GM21423 (cell line): ENCODE data around the gene GTF2F2.

Experiments
- ATAC-seq: cut with Tn5 transposase; IDR thresholded peaks from one replicate; pipeline ENCODE4 v1.9.1; 2021; ENCODE audit warnings: mild to moderate bottlenecking, moderate library complexity; ENCODE audit not compliant: unreplicated experiment

GTF2F2 gene

DNA sequence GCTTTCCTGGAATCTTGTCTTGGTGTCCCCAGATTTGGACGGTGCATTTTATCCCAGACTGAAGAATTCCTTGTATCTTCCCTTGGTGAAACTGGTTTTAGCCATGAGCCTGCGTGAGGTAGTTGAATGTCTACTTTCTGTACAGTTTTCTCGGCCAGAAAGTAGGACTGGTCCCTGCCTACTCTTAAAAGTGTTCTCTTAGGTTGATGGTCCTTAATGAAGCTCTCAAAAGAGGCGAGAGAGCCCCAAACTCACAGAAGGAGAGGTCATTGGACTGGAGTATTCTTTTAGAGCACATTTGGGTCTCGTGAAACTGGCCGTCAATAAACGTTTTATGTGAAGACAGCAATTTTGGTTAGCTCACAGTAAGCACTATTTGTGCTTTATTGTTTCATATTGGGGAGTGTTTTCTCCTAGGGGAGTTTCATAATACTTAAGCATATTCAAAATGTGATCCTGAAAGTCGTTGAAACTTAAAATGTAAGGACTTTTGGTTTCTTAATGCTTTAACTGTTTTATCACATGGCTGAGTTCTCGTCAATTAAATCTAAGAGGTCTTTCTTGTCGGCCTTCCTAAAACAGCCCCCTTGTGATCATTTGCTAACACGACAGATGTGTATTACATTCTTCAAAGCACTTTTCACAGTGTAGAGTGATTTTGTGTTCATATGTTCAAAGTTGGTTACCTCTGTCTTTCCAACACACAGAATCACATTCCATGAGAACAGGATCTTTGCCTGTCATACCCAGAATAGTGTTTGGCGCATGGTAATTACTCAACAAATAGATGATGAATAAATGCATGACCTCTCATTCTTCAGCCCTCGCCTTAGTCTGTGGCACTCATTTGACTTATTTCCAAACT, 889 bp downstream of the GTF2F2 start:
- no peak for ATAC-seq

DNA sequence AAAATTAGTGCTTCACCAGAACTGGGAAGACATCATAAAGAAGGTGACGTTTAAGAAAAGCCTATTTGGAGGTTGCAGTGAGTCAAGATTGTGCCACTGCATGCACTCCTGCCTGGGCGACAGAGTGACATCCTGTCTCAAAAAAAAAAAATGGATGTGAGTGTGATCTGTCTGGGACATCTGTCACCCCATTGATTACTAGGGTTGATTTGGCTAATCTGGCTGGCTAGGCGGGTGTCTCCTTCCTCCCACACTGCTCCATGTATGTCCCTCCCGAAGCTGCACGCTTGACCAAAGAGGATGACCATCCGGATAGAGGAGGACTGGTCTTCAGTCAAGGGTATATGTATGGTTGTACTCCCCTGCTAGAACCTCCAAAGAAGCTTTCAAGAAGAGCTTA, 2.6 kb downstream of the GTF2F2 start:
- ATAC-seq: no peak

DNA sequence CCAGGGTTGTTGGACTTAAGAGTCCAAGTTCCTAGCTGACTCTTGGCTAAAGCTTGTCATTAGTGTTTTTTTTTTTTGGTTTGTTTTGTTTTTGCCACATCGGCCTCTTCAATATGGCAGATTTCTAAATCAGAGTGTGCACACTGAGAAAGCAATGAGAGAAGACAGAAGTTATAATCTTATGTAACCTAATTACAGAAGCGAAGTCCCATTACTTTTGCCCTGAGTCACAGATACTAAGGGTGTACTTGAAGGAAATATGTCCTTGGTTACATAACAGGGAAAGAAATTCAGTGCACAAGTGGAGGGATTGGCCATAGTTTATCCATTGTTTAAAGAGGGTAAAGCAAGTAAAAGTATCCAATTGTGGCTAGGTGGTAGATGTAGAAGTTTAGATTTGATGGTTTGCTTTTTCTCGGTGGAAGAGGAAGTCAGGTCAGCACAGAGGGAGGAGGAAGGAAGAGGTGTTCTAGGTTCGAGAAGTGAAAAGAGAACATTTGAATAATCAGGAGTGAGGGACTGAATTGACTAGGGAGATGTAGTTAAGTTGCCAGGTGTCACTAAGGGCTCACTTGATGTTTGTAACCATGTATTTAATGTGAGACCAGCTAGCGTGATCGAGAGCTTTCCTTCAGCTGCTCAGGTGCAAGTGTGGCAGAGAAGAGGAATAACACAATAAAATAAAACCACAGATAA, 12.2 kb downstream of the GTF2F2 start:
- peak; percentile 88 for ATAC-seq

DNA sequence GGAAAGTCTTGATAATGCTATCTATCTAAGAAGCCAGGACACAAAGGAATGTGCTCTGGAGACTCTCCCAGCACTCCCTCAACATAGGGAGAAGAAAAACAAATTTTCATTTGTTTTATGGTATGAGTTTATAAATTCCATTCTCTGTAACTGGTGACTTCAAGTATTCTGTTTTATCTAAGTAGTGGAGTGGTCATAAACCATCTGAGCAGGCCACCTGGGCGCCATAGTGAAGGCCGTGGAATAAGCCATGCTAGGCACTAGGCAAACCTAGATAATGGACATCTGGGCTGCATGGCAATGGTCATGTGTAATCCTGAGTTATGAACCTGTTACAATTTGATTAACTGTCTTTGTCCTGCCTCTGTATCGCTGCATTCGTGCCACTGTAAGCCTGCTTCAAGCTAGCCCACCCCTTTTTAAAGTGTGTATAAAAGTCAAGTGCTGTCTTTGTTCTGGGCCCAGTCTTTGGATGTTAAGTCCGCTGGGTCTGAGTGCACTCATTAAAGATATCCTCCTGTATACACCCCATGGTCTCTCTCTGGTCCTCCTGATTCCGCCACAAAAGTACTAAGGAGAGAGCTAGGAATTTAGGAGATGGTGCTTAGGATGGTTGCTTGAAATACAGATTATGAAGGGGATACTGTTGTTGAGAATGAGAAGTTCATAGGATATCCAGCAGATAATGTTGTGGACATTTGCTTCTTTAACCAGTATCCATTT, 13.2 kb downstream of the GTF2F2 start:
- ATAC-seq: no peak

- ATAC-seq: no peak
These were observed 16.6 kb downstream of the GTF2F2 start for GRCh38 chr13:45136741-45137504.

DNA sequence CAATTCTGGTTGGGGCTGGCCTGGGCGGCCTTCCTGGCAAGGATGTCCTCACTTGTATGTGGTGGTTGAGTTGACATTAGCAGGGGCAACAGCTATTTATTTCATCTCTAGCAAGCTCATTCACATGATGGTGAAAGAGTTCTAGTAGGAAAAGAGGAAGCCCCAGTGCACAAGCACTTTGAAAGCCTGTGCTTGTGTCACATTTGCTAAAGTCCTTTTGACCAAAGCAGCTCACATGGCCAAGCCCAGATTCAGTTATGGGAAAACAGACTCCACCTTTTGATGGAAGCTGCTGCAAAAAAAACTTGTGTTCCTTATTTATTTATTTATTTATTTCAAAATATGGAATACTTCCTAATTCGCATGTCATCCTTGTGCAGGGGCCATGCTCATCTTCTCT, 17.2 kb downstream of the GTF2F2 start:
- ATAC-seq: no peak

GRCh38 chr13:45138282-45138681, 18.0 kb downstream of the GTF2F2 start:
- ATAC-seq: no peak

- no peak for ATAC-seq
These were observed 21.1 kb downstream of the GTF2F2 start for GRCh38 chr13:45141369-45141768.

- no peak for ATAC-seq
These were observed 22.4 kb downstream of the GTF2F2 start for GRCh38 chr13:45142440-45143345.

- ATAC-seq: no peak
These were observed 23.0 kb downstream of the GTF2F2 start for GRCh38 chr13:45143346-45143751.

GRCh38 chr13:45149964-45150363, 29.7 kb downstream of the GTF2F2 start:
- ATAC-seq: no peak

- ATAC-seq: no peak
These were observed 36.5 kb downstream of the GTF2F2 start for GRCh38 chr13:45156565-45157361.

DNA sequence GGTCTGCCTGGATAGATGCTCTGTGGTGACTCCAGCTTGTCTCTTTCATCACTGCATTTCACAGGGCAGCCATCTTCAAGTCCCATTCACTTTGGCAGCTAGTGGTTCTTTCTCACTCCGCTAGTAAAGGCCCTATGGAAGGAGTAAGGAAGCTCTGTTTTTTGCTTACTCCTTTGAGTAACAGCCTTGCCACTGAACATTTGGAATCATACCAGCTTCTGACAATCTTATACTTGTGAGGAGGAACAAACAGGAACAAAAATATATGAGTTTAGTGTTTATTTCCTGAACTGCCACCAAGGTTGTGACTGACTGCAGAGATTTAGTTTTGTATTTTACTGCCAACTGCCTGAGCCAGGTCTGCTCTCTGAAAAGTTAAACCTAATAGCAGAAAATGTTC, 41.9 kb downstream of the GTF2F2 start:
- no peak for ATAC-seq

DNA sequence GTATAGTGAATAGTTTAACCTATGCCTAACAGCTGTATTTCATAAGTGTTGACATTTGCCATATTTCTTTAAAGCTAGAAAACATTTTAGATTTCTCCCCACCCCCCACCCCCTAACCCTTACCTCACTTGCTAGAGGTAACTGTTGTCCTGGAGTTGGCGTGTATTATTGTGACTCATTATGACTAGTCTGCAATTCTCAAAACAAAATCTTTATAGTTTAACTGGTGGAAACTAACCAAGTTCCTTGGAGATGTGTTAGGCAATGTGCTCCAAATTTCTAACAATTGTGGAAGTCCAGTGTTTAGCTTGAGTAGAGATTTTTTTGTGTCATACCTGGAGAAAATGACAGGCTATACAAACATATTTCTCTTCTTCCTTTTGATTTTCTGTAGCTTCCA, 42.5 kb downstream of the GTF2F2 start:
- ATAC-seq: no peak

DNA sequence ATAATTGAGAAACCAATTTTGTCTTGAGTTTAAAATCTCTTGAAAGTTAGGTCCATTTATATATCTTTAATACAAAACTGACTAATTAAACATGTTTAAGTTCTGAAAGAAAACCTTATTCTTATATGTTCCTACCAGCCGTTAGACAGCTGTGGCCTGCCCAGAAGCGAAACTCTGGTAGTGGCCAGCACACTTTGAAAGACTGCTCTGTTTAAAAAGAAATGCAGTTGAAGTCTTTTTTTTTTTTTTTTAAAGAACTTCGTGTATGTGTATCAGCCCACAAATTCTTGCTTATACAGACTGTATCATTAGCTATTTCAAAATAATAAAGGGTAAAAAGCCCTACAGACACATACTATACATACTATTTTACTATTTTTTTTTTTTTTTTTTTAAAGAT, 46.5 kb downstream of the GTF2F2 start:
- no peak for ATAC-seq

GRCh38 chr13:45167611-45168554, 47.6 kb downstream of the GTF2F2 start:
- ATAC-seq: no peak

- ATAC-seq: no peak
These were observed 48.2 kb downstream of the GTF2F2 start for GRCh38 chr13:45168555-45168930.

DNA sequence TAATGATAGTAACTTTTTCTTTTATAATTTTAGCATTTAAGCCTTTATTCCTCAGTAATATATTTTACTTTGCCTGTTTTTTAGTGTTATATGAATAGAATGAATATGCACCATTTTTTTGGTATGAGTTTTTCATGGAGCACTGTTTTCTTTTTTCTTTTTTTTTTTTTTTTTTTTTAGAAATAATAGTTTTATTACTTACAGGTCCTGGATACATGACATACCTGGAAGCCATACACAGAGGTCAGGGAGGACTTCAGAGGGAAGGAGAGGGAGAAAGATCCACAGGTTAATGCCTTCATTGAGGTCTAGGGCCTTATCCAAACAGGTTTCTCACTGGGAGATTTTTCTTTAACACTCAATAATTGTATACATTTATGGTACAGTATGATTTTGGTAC, 54.2 kb downstream of the GTF2F2 start:
- ATAC-seq: no peak
